ENCODE measurements around the gene PGM5. TPM values are rescaled to one million over a fixed set of nuclear protein-coding genes. Genes with fewer than 3 reads are reported as not detected.

PGM5 gene
- total and polyA plus RNA-seq, 2 donors (not counting 3 experiments of a cell fraction or from before 2014, with no cell fraction given) = 0.14 to 1.9 TPM

DNA sequence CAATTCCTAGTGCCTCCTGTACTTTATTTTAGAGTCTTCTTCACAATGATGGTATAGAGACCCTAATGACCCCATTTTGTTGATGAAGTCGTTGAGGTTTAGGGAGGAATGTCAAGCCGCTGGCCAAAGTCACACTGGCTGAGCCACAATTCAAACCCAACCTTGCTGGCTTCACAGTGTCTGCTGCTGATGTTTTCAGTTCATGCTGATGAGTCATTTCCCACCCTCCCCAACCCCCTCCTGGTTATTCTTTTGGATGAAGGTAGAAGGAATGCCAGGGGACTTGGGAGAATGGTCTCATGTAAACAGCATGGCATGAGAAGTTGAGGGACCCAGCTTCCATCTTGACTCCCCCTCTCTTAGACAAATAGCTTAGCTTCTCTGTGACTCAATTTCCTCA lies 115.7 kb downstream of the PGM5 start:
- H3K9me3 ChIP-seq (replicated peaks; ENCODE audit: control insufficient read depth, insufficient read depth, low read length) = no peaks in the 10 kb centered on the region
- no TSS peak for BruUV-seq (replicated peaks)
- H3K4me3 ChIP-seq (replicated peaks in 1 of 3; ENCODE audit: insufficient read depth in 1 of 3, low read depth in 1 of 3, low read length in 3 of 3) = no peak overlapping the region
- H3K79me2 ChIP-seq (ENCODE audit: control insufficient read depth, insufficient read depth, low read length) = no peaks in the 10 kb centered on the region
- dilution Hi-C loops (cut with MboI; ENCODE audit: extremely low pct_ligation_motif_present, low sequenced_read_pairs) = no loop called here
- no peaks in the 10 kb centered on the region for H3K36me3 ChIP-seq (ENCODE audit: control insufficient read depth in 2 of 2, extremely low read depth in 1 of 2, insufficient read depth in 2 of 2, low read length in 2 of 2)
- no peaks in the 10 kb centered on the region for H4K20me1 ChIP-seq (replicated peaks; ENCODE audit: control insufficient read depth, extremely low read depth, insufficient read depth, low read length)
- no peak for DNase-seq (ENCODE audit: low read depth, low spot score)
- no peak for FAIRE-seq
- ChIA-PET POLR2A (no interaction called here), CTCF (no interaction called here)
- no peaks in the 10 kb centered on the region for H3K27me3 ChIP-seq (ENCODE audit: control insufficient read depth in 2 of 2, insufficient read depth in 2 of 2, low read length in 2 of 2)
- no peak overlapping the region for H3K4me2 ChIP-seq (ENCODE audit: insufficient read depth, low read length)
- intact Hi-C loops (cut with micrococcal nuclease) = no loop called here
- no peak overlapping the region for H3K9ac ChIP-seq (replicated peaks; ENCODE audit: extremely low read depth, insufficient read depth, low read length)
- no peak overlapping the region for H3K27ac ChIP-seq (ENCODE audit: insufficient read depth, low read depth, low read length)
- no peaks in the 10 kb centered on the region for H3K9me1 ChIP-seq (replicated peaks; ENCODE audit: control insufficient read depth, extremely low read depth, insufficient read depth, low read length)
- no peaks in the 10 kb centered on the region for H3K4me1 ChIP-seq (ENCODE audit: control insufficient read depth, extremely low read depth, insufficient read depth, low read length)
- H2AFZ ChIP-seq (ENCODE audit: low read depth, low read length) = no peak overlapping the region
- TF ChIP-seq POLR2AphosphoS5 (IDR thresholded peaks at IDR 0.05; ENCODE audit: insufficient read depth, low read depth, low read length) (no peak), CTCF (IDR thresholded peaks at IDR 0.05; ENCODE audit: extremely low read depth in 1 of 2, insufficient read depth in 1 of 2, low read depth in 1 of 2, low read length in 2 of 2) (no peak), MYC (IDR thresholded peaks at IDR 0.05; ENCODE audit: low read depth, low read length) (no peak), JUN (IDR thresholded peaks at IDR 0.05; ENCODE audit: borderline replicate concordance, insufficient read depth, insufficient read length, low read depth) (no peak), POLR2A (IDR thresholded peaks at IDR 0.05; ENCODE audit: low read depth, low read length) (no peak), EZH2 (IDR thresholded peaks at IDR 0.05; ENCODE audit: borderline replicate concordance, low read depth, low read length, severe bottlenecking) (no peak), GATA2 (IDR thresholded peaks at IDR 0.05; ENCODE audit: insufficient read depth, insufficient read length, low read depth, low read length) (no peak), FOS (IDR thresholded peaks at IDR 0.05; ENCODE audit: borderline replicate concordance, insufficient read depth, low read length) (no peak)
- TF ChIP-seq, protein P1, sequence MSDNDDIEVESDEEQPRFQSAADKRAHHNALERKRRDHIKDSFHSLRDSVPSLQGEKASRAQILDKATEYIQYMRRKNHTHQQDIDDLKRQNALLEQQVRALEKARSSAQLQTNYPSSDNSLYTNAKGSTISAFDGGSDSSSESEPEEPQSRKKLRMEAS (IDR thresholded peaks at IDR 0.05; ENCODE audit: insufficient read depth, insufficient read length) = no peak
